Measurements from ENCODE around the gene ECM1. TPM values are rescaled to one million over a fixed set of nuclear protein-coding genes. Genes with fewer than 3 reads are reported as not detected.

Gene ECM1
- polyA plus RNA-seq, 1 donor (not counting 4 experiments of a cell fraction or from before 2014, with no cell fraction given), result 23.6 TPM

DNA sequence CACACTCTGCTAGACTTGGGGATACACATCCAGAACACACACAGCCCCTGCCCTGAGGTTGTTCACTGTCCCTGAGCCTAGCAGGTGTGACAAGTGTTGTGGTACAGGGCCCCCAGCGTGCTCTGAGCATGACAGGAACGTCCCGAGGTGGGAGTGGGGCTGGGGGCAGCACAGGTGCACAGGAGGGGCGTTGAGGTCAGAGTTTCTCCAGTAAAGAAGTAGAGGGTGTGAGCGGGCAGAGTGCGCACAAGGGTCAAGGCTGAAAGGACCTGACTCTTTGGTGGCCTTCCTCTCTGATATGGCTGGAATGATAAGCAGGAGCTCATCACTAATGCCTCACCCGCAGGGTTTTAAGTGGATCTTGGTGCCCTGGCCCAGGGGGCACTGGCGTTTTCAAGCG lies 6.4 kb downstream of the ECM1 start:
- dilution Hi-C loops (cut with MboI; ENCODE audit: extremely low pct_ligation_motif_present, low sequenced_read_pairs), result no loop called here
- H3K9me1 ChIP-seq (ENCODE audit: control insufficient read depth, extremely low read depth, insufficient read depth, low read length), result no peaks in the 10 kb centered on the region
- no peaks in the 10 kb centered on the region for H3K27me3 ChIP-seq (ENCODE audit: control insufficient read depth, extremely low read depth, insufficient read depth, low read length)
- no peak overlapping the region for H3K9ac ChIP-seq (ENCODE audit: control insufficient read depth, extremely low read depth, insufficient read depth, low read length)
- H3K9me3 ChIP-seq (ENCODE audit: control insufficient read depth, low read depth, low read length), result no peaks in the 10 kb centered on the region
- DNase-seq (ENCODE audit: low read depth, low spot score), result no peak
- H3K4me3 ChIP-seq (ENCODE audit: control insufficient read depth in 2 of 3, extremely low read depth in 1 of 3, insufficient read depth in 2 of 3, low read depth in 1 of 3, low read length in 3 of 3), result no peak overlapping the region
- no peak for FAIRE-seq
- no peak overlapping the region for H2AFZ ChIP-seq (ENCODE audit: control insufficient read depth, low read length)
- H3K4me2 ChIP-seq (ENCODE audit: control insufficient read depth, extremely low read depth, insufficient read depth, low read depth, low read length), result no peak overlapping the region
- H3K4me1 ChIP-seq (ENCODE audit: control insufficient read depth, extremely low read depth, insufficient read depth, low read length), result peaks cover 24% of the 10 kb centered on the region
- no peaks in the 10 kb centered on the region for H4K20me1 ChIP-seq (ENCODE audit: control insufficient read depth, extremely low read depth, insufficient read depth, low read length)
- no peak overlapping the region for H3K27ac ChIP-seq (ENCODE audit: control insufficient read depth, insufficient read depth, low read length)
- H3K79me2 ChIP-seq (ENCODE audit: control insufficient read depth, insufficient read depth, low read length), result no peaks in the 10 kb centered on the region
- H3K36me3 ChIP-seq (ENCODE audit: control insufficient read depth in 2 of 2, extremely low read depth in 1 of 2, insufficient read depth in 2 of 2, low read length in 2 of 2), result peaks cover 12 to 17% of the 10 kb centered on the region in 2 experiments
- TF ChIP-seq, protein P1, sequence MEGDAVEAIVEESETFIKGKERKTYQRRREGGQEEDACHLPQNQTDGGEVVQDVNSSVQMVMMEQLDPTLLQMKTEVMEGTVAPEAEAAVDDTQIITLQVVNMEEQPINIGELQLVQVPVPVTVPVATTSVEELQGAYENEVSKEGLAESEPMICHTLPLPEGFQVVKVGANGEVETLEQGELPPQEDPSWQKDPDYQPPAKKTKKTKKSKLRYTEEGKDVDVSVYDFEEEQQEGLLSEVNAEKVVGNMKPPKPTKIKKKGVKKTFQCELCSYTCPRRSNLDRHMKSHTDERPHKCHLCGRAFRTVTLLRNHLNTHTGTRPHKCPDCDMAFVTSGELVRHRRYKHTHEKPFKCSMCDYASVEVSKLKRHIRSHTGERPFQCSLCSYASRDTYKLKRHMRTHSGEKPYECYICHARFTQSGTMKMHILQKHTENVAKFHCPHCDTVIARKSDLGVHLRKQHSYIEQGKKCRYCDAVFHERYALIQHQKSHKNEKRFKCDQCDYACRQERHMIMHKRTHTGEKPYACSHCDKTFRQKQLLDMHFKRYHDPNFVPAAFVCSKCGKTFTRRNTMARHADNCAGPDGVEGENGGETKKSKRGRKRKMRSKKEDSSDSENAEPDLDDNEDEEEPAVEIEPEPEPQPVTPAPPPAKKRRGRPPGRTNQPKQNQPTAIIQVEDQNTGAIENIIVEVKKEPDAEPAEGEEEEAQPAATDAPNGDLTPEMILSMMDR (optimal IDR thresholded peaks at IDR 0.05 in 1 of 3, IDR thresholded peaks at IDR 0.05 in 1 of 3, conservative IDR thresholded peaks at IDR 0.05 in 1 of 3; ENCODE audit: extremely low read depth in 1 of 3, insufficient read depth in 2 of 3, low read length in 3 of 3), result no peak
- no peak for TF ChIP-seq EZH2 (IDR thresholded peaks at IDR 0.05; ENCODE audit: low read length)

DNA sequence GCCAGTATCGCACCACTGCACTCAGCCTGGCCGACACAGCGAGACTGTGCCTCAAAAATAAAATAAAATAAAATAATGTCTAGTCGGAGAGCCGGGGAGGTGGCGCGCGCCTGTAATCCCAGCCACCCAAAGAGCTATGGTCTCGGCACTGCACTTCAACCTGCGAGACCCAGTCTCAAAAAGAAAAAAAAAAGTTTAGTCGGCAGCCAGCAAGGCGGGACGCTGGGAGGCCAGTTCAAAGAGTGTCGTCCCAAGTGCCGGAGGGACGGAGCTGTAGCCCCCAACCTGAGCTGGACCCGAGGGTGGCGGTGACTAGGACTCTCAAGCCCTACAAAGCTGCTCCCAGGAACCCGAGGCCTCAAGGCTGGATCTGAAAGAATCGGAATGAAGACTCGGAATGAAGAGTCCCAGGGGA lies 7.0 kb downstream of the ECM1 start:
- H3K4me3 ChIP-seq (ENCODE audit: control insufficient read depth in 2 of 3, extremely low read depth in 1 of 3, insufficient read depth in 2 of 3, low read depth in 1 of 3, low read length in 3 of 3), result peak overlapping the region; percentile 40 to 72 (median 45)
- peak overlapping the region; percentile 67 for H3K9ac ChIP-seq (ENCODE audit: control insufficient read depth, extremely low read depth, insufficient read depth, low read length)
- peak overlapping the region; percentile 85 for H2AFZ ChIP-seq (ENCODE audit: control insufficient read depth, low read length)
- H3K36me3 ChIP-seq (ENCODE audit: control insufficient read depth in 2 of 2, extremely low read depth in 1 of 2, insufficient read depth in 2 of 2, low read length in 2 of 2), result peaks cover 9 to 17% of the 10 kb centered on the region in 2 experiments
- no peaks in the 10 kb centered on the region for H3K27me3 ChIP-seq (ENCODE audit: control insufficient read depth, extremely low read depth, insufficient read depth, low read length)
- dilution Hi-C loops (cut with MboI; ENCODE audit: extremely low pct_ligation_motif_present, low sequenced_read_pairs), result no loop called here
- no peaks in the 10 kb centered on the region for H3K9me1 ChIP-seq (ENCODE audit: control insufficient read depth, extremely low read depth, insufficient read depth, low read length)
- H3K4me2 ChIP-seq (ENCODE audit: control insufficient read depth, extremely low read depth, insufficient read depth, low read depth, low read length), result peak overlapping the region; percentile 78
- H3K4me1 ChIP-seq (ENCODE audit: control insufficient read depth, extremely low read depth, insufficient read depth, low read length), result peaks cover 23% of the 10 kb centered on the region
- H3K27ac ChIP-seq (ENCODE audit: control insufficient read depth, insufficient read depth, low read length), result peak overlapping the region; percentile 66
- no peaks in the 10 kb centered on the region for H3K79me2 ChIP-seq (ENCODE audit: control insufficient read depth, insufficient read depth, low read length)
- no peak for TF ChIP-seq EZH2 (IDR thresholded peaks at IDR 0.05; ENCODE audit: low read length)
- TF ChIP-seq, protein P1 (optimal IDR thresholded peaks at IDR 0.05 in 1 of 3, IDR thresholded peaks at IDR 0.05 in 1 of 3, conservative IDR thresholded peaks at IDR 0.05 in 1 of 3; ENCODE audit: extremely low read depth in 1 of 3, insufficient read depth in 2 of 3, low read length in 3 of 3), result no peak
- no peaks in the 10 kb centered on the region for H4K20me1 ChIP-seq (ENCODE audit: control insufficient read depth, extremely low read depth, insufficient read depth, low read length)
- DNase-seq (ENCODE audit: low read depth, low spot score) (no peak), FAIRE-seq (no peak)
- no peaks in the 10 kb centered on the region for H3K9me3 ChIP-seq (ENCODE audit: control insufficient read depth, low read depth, low read length)

Measured in keratinocyte (primary cell).